Measurements from ENCODE around the gene SKP1. TPM values are rescaled to one million over a fixed set of nuclear protein-coding genes. Genes with fewer than 3 reads are reported as not detected.

SKP1 gene
- total RNA-seq, 1 experiment from 2014 or later: 348 TPM

DNA sequence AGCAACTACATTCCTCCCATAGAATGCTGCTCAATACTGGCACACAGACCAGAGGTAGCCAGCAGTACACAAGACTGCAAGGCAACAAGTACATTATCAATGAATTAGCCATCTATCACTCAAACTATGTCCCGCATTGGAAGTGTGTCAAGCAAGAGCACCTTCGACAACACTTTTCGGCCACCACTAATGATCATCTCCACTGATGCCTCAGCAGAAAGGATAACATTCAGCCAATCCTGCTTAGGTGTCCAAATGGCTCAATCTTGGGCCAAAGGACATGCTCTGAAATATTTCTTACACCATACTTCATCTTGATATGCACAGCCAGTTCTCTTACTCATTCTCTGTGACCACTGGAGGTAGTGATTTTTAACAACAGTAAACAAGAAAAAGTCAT lies 25.0 kb downstream of the SKP1 start:
- Histone ChIP-seq H2BK15ac (ENCODE audit: low read depth, low read length) (no peak overlapping the region), H3K14ac (ENCODE audit: insufficient read depth, low read length) (no peak overlapping the region), H2AK5ac (ENCODE audit: insufficient read length, low read length) (no peak overlapping the region), H3K4ac (ENCODE audit: low read depth, low read length) (no peak overlapping the region), H3K27ac (ENCODE audit: insufficient read length, low read depth, low read length) (no peak overlapping the region), H2BK20ac (ENCODE audit: low read depth, low read length, poor library complexity, severe bottlenecking) (no peak overlapping the region), H3K79me2 (ENCODE audit: insufficient read depth, low read length) (no peaks in the 10 kb centered on the region), H2BK120ac (ENCODE audit: low read depth, low read length, poor library complexity, severe bottlenecking) (no peak overlapping the region), H3K4me1 (ENCODE audit: insufficient read depth, low read length) (no peaks in the 10 kb centered on the region), H3K23ac (ENCODE audit: insufficient read length, low read depth, low read length) (no peak overlapping the region), H3K4me2 (ENCODE audit: insufficient read depth, insufficient read length, low read length) (no peak overlapping the region), H3T11ph (ENCODE audit: low read length) (no peak overlapping the region), H4K20me1 (ENCODE audit: control insufficient read depth, insufficient read depth, insufficient read length) (no peaks in the 10 kb centered on the region), H3K23me2 (ENCODE audit: insufficient read length, low read depth, low read length, poor library complexity, severe bottlenecking) (no peaks in the 10 kb centered on the region), H3K9ac (ENCODE audit: extremely low read depth, insufficient read length, low read length) (no peak overlapping the region), H3K27me3 (ENCODE audit: insufficient read depth, low read length) (no peaks in the 10 kb centered on the region), H3K18ac (ENCODE audit: insufficient read length, low read depth, low read length) (no peak overlapping the region), H3K79me1 (ENCODE audit: insufficient read depth, low read depth, low read length, poor library complexity, severe bottlenecking) (no peaks in the 10 kb centered on the region), H4K5ac (ENCODE audit: insufficient read length, low read depth, low read length) (no peak overlapping the region), H3K9me3 (ENCODE audit: control insufficient read depth, low read depth, low read length) (no peaks in the 10 kb centered on the region), H2BK12ac (ENCODE audit: insufficient read length, low read depth, low read length) (no peak overlapping the region), H4K91ac (ENCODE audit: insufficient read length, low read depth, low read length) (no peak overlapping the region), H3K56ac (ENCODE audit: insufficient read length, low read depth, low read length) (no peak overlapping the region), H2BK5ac (ENCODE audit: insufficient read length, low read length) (no peak overlapping the region), H4K8ac (replicated peaks; ENCODE audit: insufficient read length, low read depth, low read length) (no peak overlapping the region), H2AFZ (ENCODE audit: low read length) (no peak overlapping the region)
- 0 out of 7 replicates have a peak overlapping the region, but pooled peaks of 1 of the 3 experiments have one; percentile 32 for H3K27ac Mint-ChIP-seq
- peaks cover 22 to 77% (median 65%) of the 10 kb centered on the region in 3 experiments for H3K36me3 Mint-ChIP-seq (ENCODE audit: insufficient read depth in 1 of 3, low read depth in 3 of 3)
- H3K4me3 Mint-ChIP-seq: no peak overlapping the region
- WGBS (ENCODE audit: extremely low coverage, insufficient read length, low lambda C conversion rate): no CpG with 5 or more reads among the region's 3 CpGs
- no peaks in the 10 kb centered on the region for H3K27me3 Mint-ChIP-seq (ENCODE audit: low read depth)
- TF ChIP-seq, protein P1, sequence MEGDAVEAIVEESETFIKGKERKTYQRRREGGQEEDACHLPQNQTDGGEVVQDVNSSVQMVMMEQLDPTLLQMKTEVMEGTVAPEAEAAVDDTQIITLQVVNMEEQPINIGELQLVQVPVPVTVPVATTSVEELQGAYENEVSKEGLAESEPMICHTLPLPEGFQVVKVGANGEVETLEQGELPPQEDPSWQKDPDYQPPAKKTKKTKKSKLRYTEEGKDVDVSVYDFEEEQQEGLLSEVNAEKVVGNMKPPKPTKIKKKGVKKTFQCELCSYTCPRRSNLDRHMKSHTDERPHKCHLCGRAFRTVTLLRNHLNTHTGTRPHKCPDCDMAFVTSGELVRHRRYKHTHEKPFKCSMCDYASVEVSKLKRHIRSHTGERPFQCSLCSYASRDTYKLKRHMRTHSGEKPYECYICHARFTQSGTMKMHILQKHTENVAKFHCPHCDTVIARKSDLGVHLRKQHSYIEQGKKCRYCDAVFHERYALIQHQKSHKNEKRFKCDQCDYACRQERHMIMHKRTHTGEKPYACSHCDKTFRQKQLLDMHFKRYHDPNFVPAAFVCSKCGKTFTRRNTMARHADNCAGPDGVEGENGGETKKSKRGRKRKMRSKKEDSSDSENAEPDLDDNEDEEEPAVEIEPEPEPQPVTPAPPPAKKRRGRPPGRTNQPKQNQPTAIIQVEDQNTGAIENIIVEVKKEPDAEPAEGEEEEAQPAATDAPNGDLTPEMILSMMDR (conservative IDR thresholded peaks at IDR 0.05): no peak
- no peaks in the 10 kb centered on the region for H3K4me1 Mint-ChIP-seq
- DNase-seq: no peak
- no peaks in the 10 kb centered on the region for H3K9me3 Mint-ChIP-seq
